GM12892 (cell line): ENCODE measurements around the gene RBFOX1.

Experiments used
- POLR2A ChIP-seq: IDR thresholded peaks from 2 replicates; pipeline ENCODE4 v1.6.1; 2011; ENCODE audit warnings: low read depth, low read length, control low read depth
- POLR2AphosphoS5 ChIP-seq: IDR thresholded peaks from 2 replicates; pipeline ENCODE4 v1.6.1; 2011; ENCODE audit warnings: low read depth, low read length, control low read depth

GRCh38 chr16:7380441-7380840 is 47.8 kb downstream of the RBFOX1 start:
- no peak for TF ChIP-seq POLR2AphosphoS5
- no peak for TF ChIP-seq POLR2A
